GM12878 (cell line): ENCODE measurements around the gene PHF23.

ENCODE experiments used
- MTA3 ChIP-seq: IDR thresholded peaks from 2 replicates; pipeline ENCODE4 v1.6.1; 2012; ENCODE audit warnings: low read length, inconsistent platforms, borderline replicate concordance
- MYC ChIP-seq: IDR thresholded peaks from 2 replicates; pipeline ENCODE4 v1.6.1; 2011; ENCODE audit warnings: mild to moderate bottlenecking, low read length, moderate library complexity, inconsistent platforms; ENCODE audit not compliant: insufficient read depth, insufficient replicate concordance, insufficient read length, severe bottlenecking
- NFYB ChIP-seq: IDR thresholded peaks from 2 replicates; pipeline ENCODE4 v1.6.1; 2011; ENCODE audit warnings: low read depth, mild to moderate bottlenecking, low read length, improper control_type of control experiment, moderate library complexity; ENCODE audit not compliant: insufficient read depth
- POLR2AphosphoS5 ChIP-seq: IDR thresholded peaks from 2 replicates; pipeline ENCODE4 v1.6.1; 2011; ENCODE audit warnings: mild to moderate bottlenecking, low read length, inconsistent platforms
- RAD21 ChIP-seq: IDR thresholded peaks from 2 replicates; pipeline ENCODE4 v1.6.1; 2011; ENCODE audit warnings: mild to moderate bottlenecking, low read depth, low read length, moderate library complexity; ENCODE audit not compliant: insufficient read depth
- TF ChIP-seq, protein P1 (sequence below), 3 experiments: IDR thresholded peaks in 2 of 3; conservative IDR thresholded peaks in 1 of 3; 2 replicates each; pipeline ENCODE4 v1.5.1; 2011; ENCODE audit warnings: low read depth in 3 of 3, low read length in 3 of 3, mild to moderate bottlenecking in 3 of 3, control low read depth in 2 of 3, moderate library complexity in 2 of 3, inconsistent platforms in 1 of 3, mixed read lengths in 1 of 3; ENCODE audit not compliant: control insufficient read depth in 2 of 3, insufficient read depth in 1 of 3; ENCODE audit errors: extremely low read depth in 1 of 3
- TF ChIP-seq, protein P2 (sequence below): fragments of 450-650 bp; conservative IDR thresholded peaks from 2 replicates; pipeline ENCODE4 v1.6.1; 2017; ENCODE audit warnings: mild to moderate bottlenecking, moderate library complexity
- TF ChIP-seq, protein P3 (sequence below): IDR thresholded peaks from 2 replicates; pipeline ENCODE4 v1.6.1; 2012; ENCODE audit warnings: low read depth, low read length, improper control_type of control experiment

DNA sequence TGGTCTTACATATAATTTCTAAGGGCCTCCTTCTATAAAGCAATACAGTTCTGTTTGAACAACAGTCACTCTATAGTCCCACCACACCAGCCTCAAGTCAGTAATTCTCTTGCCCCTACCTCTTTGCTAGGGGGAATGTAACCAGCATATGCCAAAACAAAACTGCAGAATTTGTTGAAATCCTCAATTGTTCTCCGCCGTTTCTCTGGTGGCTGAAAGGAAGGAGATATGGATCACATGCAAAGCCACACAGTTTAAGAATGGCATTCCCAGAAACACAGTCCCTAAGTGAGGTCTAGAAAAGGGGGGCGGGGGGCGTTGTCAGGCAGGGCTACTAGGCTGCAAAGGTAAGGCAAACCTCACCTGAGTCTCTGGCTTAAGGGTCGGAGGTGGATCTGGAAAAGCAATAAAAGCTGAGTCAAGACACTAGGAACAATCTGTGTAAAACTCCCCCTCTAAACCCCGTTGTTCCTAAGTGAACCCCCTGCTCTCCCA lies 1.9 kb downstream of the PHF23 start:
- TF ChIP-seq RAD21 (no peak), MTA3 (no peak), MYC (no peak), POLR2AphosphoS5 (no peak), NFYB (no peak)
- TF ChIP-seq, protein P1, sequence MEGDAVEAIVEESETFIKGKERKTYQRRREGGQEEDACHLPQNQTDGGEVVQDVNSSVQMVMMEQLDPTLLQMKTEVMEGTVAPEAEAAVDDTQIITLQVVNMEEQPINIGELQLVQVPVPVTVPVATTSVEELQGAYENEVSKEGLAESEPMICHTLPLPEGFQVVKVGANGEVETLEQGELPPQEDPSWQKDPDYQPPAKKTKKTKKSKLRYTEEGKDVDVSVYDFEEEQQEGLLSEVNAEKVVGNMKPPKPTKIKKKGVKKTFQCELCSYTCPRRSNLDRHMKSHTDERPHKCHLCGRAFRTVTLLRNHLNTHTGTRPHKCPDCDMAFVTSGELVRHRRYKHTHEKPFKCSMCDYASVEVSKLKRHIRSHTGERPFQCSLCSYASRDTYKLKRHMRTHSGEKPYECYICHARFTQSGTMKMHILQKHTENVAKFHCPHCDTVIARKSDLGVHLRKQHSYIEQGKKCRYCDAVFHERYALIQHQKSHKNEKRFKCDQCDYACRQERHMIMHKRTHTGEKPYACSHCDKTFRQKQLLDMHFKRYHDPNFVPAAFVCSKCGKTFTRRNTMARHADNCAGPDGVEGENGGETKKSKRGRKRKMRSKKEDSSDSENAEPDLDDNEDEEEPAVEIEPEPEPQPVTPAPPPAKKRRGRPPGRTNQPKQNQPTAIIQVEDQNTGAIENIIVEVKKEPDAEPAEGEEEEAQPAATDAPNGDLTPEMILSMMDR (IDR thresholded peaks at IDR 0.05 in 2 of 3, conservative IDR thresholded peaks at IDR 0.05 in 1 of 3; ENCODE audit: control insufficient read depth in 2 of 3, extremely low read depth in 1 of 3, insufficient read depth in 1 of 3, low read depth in 3 of 3, low read length in 3 of 3) = no peak
- TF ChIP-seq, protein P2, sequence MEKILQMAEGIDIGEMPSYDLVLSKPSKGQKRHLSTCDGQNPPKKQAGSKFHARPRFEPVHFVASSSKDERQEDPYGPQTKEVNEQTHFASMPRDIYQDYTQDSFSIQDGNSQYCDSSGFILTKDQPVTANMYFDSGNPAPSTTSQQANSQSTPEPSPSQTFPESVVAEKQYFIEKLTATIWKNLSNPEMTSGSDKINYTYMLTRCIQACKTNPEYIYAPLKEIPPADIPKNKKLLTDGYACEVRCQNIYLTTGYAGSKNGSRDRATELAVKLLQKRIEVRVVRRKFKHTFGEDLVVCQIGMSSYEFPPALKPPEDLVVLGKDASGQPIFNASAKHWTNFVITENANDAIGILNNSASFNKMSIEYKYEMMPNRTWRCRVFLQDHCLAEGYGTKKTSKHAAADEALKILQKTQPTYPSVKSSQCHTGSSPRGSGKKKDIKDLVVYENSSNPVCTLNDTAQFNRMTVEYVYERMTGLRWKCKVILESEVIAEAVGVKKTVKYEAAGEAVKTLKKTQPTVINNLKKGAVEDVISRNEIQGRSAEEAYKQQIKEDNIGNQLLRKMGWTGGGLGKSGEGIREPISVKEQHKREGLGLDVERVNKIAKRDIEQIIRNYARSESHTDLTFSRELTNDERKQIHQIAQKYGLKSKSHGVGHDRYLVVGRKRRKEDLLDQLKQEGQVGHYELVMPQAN = no peak; the same call in 1 of the 2 replicates
- TF ChIP-seq, protein P3, sequence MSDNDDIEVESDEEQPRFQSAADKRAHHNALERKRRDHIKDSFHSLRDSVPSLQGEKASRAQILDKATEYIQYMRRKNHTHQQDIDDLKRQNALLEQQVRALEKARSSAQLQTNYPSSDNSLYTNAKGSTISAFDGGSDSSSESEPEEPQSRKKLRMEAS = no peak
